Measurements from ENCODE around the gene CNST.
"Not testable (repeated sequence)": the region's sequence is repeated elsewhere in the genome, so short reads cannot be mapped to it uniquely, and the experiment has no call there.

Gene CNST

DNA sequence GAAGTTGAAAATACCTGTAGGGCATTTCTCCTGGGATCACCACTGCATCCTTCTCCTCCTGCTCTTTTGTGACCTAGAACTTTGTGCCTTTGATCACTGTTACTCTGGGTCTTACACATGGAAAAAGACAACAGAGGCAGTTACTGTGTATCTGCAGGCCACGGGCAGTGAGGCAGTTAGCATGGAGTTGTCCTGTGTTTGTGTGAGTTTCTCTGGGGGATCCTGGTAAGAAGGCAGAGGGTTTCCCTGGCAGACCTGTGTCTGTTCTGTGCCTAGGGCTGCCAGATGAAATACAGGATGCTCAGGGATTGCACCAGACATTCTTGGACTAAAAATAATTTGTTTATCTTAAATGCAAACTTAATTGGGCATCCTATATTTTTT, 113.5 kb downstream of the CNST start:
- DNase-seq (ENCODE audit: low read depth) = no peak

GRCh38 chr1:246680190-246680589, 113.9 kb downstream of the CNST start:
- no peak for DNase-seq (ENCODE audit: low read depth)

GRCh38 chr1:246680696-246681130, 114.5 kb downstream of the CNST start:
- DNase-seq (ENCODE audit: low read depth) = no peak

- DNase-seq (ENCODE audit: low read depth) = no peak
These were observed 115.9 kb downstream of the CNST start for GRCh38 chr1:246681900-246682895.

GRCh38 chr1:246683521-246683920, 117.3 kb downstream of the CNST start:
- DNase-seq (ENCODE audit: low read depth) = no peak

- DNase-seq (ENCODE audit: low read depth) = no peak
These were observed 120.7 kb downstream of the CNST start for GRCh38 chr1:246687002-246687401.

GRCh38 chr1:246689409-246690008, 123.3 kb downstream of the CNST start:
- DNase-seq (ENCODE audit: low read depth) = peak; percentile 61

DNA sequence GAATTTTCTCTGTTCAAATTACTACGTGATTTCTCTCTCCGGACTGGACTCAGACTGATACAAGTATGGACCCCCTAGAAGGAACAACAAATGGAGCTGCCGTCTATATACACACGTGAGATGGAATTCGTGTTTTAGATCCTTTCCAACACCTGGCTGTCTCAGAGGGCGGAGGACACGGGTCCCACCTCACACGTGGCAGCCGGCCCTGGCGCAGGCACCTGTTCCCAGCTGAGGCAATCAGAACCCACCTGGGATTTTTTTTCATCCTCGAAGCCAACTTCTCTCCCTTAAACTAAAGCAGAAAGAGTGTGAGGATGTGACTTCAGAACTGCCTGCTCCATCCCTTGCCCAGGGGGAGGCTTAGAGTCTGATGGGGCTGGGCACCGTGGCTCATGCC, 123.8 kb downstream of the CNST start:
- DNase-seq (ENCODE audit: low read depth) = no peak

DNA sequence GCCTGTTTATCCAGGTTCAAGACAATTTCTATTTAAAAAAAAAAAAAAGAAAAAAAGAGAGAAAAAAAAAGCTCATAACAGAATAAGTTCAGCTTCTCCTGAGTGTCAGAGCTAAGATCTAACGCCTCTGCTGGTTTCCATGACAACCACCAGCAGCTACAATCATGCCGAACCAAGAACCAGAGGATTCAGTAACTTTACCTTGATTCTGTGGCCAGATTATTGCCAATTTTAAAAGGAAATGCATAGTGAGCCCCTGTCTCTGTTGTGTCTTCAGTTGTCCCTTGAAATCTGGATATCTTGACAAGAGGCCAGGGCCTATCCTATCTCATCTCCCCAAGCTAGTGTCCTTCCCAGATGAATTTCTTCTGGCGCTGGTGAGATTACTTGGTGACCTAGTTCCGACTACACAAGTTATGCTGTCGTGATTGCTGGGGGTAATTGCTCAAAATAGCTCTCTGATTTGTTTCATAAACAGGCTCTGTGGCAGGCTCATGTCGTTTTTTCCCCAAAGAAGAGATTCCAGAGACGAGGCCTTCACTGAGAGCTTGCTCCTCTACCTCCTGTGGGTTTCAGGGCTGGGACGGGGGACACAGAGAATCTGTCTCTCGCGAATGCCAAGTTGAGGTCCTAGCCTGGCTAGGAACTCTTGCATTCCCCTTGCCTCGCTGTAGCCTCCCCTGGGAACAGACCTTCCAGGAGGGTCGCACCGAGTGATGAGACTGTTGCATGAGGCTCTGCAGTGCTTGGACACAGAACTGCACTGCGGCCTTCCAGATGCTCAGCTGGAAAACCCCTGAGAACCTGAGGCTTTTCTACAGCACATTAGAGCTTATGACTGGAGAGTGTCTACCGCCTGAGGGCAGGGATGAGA, 125.6 kb downstream of the CNST start:
- DNase-seq (ENCODE audit: low read depth) = no peak

- not testable (repeated sequence) for DNase-seq (ENCODE audit: low read depth)
These were observed 128.1 kb downstream of the CNST start for GRCh38 chr1:246694213-246694895.

GRCh38 chr1:246695136-246695535, 128.9 kb downstream of the CNST start:
- DNase-seq (ENCODE audit: low read depth) = no peak

DNA sequence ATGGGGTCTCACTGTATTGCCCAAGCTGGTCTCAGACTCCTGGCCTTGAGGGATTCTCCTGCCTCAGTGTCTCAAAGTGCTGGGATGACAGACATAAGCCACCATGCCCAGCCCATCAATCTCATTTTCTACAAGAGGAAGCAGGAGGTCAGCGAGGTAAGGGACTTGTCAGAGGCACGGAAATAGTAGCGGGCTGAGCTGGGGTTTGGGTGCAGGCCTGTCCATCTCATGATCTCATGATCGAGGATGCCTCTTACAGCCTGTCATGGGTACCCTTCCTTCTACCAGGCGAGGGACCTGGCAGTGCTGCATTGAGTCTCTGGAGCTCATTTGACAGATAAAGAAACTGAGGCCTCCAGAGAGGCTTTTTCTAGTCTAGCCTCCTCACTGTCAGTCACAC, 129.4 kb downstream of the CNST start:
- DNase-seq (ENCODE audit: low read depth) = no peak

- no peak for DNase-seq (ENCODE audit: low read depth)
These were observed 132.3 kb downstream of the CNST start for GRCh38 chr1:246698466-246699094.

GRCh38 chr1:246699095-246699735, 133.0 kb downstream of the CNST start:
- peak; percentile 87 for DNase-seq (ENCODE audit: low read depth)

DNA sequence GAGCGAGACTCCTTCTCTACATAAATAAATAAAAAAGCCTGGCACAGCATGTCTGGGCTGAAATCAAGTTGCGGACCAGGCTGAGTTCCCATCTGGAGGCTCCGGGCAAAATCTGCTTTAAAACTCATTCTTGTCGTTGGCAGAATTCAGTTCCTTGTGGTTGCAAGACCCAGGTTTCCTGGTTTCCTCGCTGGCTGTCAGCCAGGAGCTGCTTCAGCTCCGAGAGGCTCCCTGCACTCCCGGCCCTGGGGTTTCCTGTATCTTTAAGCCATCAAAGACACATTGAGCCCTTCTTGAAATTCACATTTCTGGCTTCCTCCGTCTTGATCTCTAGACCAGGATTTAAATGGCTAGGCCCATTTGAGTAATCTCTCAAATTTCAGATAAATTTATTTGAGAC, 137.3 kb downstream of the CNST start:
- DNase-seq (ENCODE audit: low read depth) = no peak

DNA sequence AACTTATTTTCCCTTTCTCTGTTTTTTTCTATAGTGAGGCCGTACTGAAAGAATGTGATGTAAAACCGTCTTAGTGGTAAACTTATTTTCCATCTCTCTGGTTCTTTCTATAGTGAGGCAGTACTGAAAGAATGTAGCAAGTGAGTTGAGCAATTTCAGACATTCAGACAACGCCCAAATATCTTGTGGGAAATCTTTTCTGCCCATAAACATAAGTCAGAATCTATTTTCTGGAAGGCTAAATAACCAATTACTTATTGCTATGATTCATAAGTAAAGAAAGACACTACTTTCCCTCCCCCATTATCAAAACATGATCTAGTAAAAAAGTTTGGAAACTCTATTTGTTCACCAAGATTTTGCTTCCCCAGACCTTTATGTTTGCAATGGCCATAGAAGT, 139.1 kb downstream of the CNST start:
- peak; percentile 91 for DNase-seq (ENCODE audit: low read depth)

DNA sequence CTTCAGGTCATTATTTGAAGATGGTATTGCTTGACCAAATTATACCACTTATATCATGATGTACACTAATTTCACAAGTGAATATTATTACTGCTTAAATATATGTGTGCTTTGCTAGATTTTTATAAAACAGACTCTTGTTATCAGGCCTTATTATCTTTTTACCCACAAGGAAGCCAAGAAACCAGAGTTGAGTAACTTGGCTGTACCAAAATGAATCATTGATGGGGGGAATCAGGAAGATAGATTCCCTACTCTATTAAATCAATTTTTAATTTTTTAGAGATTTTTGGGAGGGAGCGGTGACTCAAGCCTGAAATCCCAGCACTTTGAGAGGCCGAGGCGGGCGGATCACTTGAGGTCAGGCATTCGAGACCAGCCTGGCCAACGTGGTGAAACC, 141.9 kb downstream of the CNST start:
- DNase-seq (ENCODE audit: low read depth) = no peak

DNA sequence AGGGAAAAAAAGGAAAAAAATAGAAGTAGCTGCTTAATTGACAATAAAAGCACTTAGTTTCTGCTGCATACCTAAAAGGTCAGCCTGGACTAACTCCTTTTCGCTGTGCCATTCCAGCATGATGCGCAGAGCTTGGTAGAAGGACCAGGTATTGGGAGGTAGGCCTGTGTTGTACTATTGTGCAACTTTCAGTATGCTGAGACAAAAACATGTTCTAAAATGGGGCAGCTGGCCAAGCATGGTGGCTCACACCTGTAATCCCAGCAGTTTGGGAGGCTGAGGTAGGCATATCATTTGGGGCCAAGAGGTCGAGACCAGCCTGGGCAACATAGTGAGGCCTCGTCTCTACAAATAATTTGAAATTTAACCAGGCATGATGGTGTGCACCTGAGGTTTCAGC, 142.9 kb downstream of the CNST start:
- no peak for DNase-seq (ENCODE audit: low read depth)

DNA sequence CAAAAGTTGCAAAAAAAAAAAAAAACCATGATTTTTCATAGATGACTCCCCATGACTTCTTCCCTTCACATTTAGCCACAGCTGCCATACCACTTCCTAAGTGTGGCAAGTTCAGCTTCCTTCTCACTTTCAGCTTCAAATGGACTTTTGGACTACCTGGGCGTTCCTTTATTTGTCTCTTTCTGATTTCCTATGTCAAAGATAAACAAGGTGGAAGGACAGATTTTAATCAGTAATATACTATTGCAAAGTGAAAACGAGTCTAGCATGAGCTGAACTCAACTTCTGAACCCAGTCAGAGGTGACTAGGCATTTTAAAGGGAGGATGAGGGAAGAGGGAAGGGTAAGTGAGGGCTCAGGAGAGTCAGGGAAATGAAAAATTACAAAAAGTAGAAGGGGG, 143.6 kb downstream of the CNST start:
- no peak for DNase-seq (ENCODE audit: low read depth)

DNA sequence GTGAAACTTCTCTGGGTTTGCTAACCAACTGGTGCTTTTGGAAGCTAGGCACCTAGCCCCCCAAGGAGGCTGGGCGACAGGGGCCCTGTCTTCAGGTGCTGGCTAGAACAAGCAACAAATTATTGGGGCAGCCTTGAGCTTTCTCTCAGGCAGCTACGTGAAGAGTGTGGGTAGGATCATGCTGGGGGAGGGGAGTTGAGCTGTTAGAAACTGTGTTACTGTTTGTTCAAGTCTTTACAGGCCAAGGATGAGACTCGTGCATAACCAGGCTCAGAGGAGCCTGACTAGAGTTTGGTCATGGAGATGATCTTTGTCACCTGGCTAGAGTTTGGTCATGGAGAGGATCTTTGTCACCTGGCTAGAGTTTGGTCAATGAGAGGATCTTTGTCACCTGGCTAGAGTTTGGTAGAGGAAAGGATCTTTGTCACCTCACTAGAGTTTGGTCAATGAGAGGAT, 145.3 kb downstream of the CNST start:
- DNase-seq (ENCODE audit: low read depth) = no peak

DNA sequence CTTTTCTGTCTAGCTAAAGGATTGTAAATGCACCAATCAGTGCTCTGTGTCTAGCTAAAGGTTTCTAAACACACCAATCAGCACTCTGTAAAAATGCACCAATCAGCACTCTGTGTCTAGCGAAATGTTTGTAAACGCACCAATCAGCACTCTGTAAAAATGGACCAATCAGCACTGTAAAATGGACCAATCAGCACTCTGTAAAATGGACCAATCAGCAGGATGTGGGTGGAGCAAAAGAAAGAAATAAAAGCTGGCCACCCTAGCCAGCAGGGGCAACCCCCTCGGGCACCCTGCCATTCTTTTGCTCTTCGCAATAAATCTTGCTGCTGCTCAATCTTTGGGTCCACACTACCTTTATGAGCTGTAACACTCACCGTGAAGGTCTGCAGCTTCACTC, 146.2 kb downstream of the CNST start:
- DNase-seq (ENCODE audit: low read depth) = not testable (repeated sequence)
